Mesothelial cell of epicardium (in vitro differentiated cells): Measurements from ENCODE around the gene TBC1D4. TPM values are rescaled to one million over a fixed set of nuclear protein-coding genes. Genes with fewer than 3 reads are reported as not detected.

Source experiments
- DNase-seq, 2 experiments: peaks; one replicate each; pipeline ENCODE4 v3.0.0; 2021; ENCODE audit warnings: low spot score in 2 of 2; ENCODE audit not compliant: unreplicated experiment in 2 of 2
- H3K27ac Mint-ChIP-seq: 2 replicates; pipeline ENCODE4 v1.8.0; 2021; ENCODE audit warnings: mixed read lengths
- H3K27me3 Mint-ChIP-seq: 2 replicates; pipeline ENCODE4 v1.8.0; 2021; ENCODE audit warnings: low read depth, mixed read lengths
- H3K36me3 Mint-ChIP-seq: 2 replicates; pipeline ENCODE4 v1.8.0; 2021; ENCODE audit warnings: mixed read lengths
- H3K4me1 Mint-ChIP-seq: 2 replicates; pipeline ENCODE4 v1.8.0; 2021; ENCODE audit warnings: mixed read lengths
- H3K4me3 Mint-ChIP-seq: 2 replicates; pipeline ENCODE4 v1.8.0; 2021; ENCODE audit warnings: mild to moderate bottlenecking, moderate library complexity, mixed read lengths
- H3K9me3 Mint-ChIP-seq: 2 replicates; pipeline ENCODE4 v1.8.0; 2021; ENCODE audit warnings: mixed read lengths
- CTCF ChIP-seq: fragments of 200-600 bp; sonication (generic); IDR thresholded peaks from one replicate; pipeline ENCODE4 v1.5.0; 2021; ENCODE audit warnings: antibody characterized with exemption; ENCODE audit not compliant: unreplicated experiment
- total RNA-seq: library from RNA; stranded (reverse); gene quantifications from 3 replicates; pipeline ENCODE4 v1.2.1, GENCODE V29; 2021

TBC1D4 gene
- total RNA-seq, 1 donor from 2014 or later, result 20.5 TPM

DNA sequence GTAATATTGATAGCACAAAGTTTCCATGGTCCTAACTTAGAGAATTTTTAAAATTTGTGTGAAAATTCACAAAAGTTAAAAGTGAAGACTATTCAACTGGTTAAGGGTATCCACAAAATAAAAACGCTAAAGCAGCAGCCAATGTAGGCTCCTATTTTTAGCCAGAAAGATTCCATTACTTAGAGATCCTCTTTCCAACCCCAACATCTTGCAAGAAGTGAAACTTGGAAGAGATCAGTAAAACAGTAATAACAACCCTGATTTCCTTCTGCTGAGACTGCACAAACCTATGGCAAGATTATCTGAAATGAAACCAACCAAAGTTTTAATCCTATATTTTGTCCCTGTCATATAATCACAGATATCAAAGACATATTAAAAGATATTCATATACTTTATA lies 8.5 kb downstream of the TBC1D4 start:
- no peak overlapping the region for H3K4me3 Mint-ChIP-seq
- no peak for TF ChIP-seq CTCF
- no peak for DNase-seq
- H3K27me3 Mint-ChIP-seq, result no peaks in the 10 kb centered on the region
- H3K27ac Mint-ChIP-seq, result no peak overlapping the region
- no peaks in the 10 kb centered on the region for H3K36me3 Mint-ChIP-seq
- H3K9me3 Mint-ChIP-seq, result no peaks in the 10 kb centered on the region
- peaks cover 11% of the 10 kb centered on the region for H3K4me1 Mint-ChIP-seq

DNA sequence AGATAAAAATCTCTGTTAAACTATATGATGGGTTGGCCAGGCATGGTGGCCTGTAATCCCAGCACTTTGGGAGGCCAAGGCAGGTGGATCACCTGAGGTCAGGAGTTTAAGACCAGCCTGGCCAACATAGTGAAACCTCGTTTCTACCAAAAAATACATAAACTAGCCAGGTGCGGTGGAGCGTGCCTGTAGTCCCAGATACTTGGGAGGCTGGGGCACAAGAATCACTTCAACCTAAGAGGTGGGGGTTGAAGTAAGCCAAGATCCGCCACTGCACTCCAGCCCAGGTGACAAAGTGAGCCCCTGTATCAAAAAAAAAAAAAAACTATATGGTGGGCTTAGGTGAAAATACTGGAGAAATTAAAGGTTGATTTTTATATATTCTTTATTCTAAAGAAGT lies 11.3 kb downstream of the TBC1D4 start:
- Mint-ChIP-seq H3K9me3 (peaks cover 3% of the 10 kb centered on the region), H3K36me3 (peaks cover 3% of the 10 kb centered on the region), H3K27me3 (no peaks in the 10 kb centered on the region), H3K4me1 (no peaks in the 10 kb centered on the region), H3K4me3 (no peak overlapping the region), H3K27ac (no peak overlapping the region)
- TF ChIP-seq CTCF, result no peak
- no peak for DNase-seq

DNA sequence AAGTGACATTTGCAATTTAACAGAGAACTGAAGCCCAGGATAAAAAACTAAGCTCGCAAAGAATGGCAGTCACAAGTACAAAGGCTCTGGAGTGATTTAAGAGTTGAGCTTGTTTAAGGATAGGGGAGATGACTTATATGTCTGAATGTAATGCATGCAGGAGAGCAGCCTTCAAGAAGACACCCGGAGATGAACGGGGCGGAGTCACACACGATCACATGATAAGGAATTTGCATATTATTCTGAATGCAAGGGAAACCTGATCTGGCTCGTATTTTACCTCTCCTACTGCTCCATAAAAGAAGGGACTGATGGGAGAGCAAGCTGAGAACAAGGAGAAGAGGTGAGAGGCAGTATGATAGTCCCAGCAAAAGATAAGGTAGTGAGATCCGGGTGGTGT lies 12.9 kb downstream of the TBC1D4 start:
- TF ChIP-seq CTCF, result no peak
- no peak for DNase-seq
- Mint-ChIP-seq H3K4me1 (no peaks in the 10 kb centered on the region), H3K27me3 (no peaks in the 10 kb centered on the region), H3K4me3 (no peak overlapping the region), H3K9me3 (peaks cover 14% of the 10 kb centered on the region), H3K27ac (no peak overlapping the region), H3K36me3 (peaks cover 14% of the 10 kb centered on the region)

DNA sequence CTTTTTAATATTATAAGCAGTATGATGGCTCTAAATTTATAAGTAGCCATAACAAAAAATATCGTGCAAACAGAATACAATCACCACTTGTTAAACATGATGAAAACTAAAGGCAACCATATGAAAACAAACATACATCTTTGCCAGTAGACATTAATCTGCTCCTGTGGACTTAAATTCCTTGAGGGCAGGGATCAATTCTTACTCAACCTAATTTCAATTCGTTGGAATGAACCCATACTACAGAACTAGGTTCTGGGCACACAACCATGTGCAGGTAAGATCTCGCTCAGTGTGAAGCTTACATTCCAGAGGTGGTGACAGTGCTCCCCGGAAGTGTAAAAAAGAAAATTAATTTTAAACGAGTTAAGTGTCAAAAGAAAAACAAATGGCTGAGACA lies 13.4 kb downstream of the TBC1D4 start:
- Mint-ChIP-seq H3K27ac (no peak overlapping the region), H3K9me3 (peaks cover 14% of the 10 kb centered on the region), H3K36me3 (peaks cover 14% of the 10 kb centered on the region), H3K27me3 (no peaks in the 10 kb centered on the region), H3K4me3 (no peak overlapping the region), H3K4me1 (no peaks in the 10 kb centered on the region)
- no peak for TF ChIP-seq CTCF
- no peak for DNase-seq

DNA sequence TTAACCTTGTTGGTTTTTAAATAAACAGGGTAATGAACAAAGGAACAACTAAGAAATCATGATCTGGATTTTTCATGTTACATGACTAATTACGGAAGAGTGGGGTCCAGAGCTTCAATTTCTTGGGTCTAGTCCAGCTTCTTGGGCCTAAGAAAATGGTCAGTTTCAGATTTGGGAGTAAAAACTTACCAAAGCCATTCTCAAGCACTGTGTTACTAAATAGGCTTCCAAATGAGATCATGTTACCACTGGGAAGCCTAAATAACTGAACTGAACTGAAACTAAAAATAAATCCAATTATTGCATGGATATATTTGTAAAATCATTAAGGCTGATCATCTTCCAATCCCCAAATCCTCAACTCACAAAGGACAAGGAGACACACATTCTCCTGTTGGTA lies 13.9 kb downstream of the TBC1D4 start:
- H3K27me3 Mint-ChIP-seq, result no peaks in the 10 kb centered on the region
- H3K4me3 Mint-ChIP-seq, result no peak overlapping the region
- TF ChIP-seq CTCF, result no peak
- peaks cover 14% of the 10 kb centered on the region for H3K36me3 Mint-ChIP-seq
- H3K27ac Mint-ChIP-seq, result no peak overlapping the region
- no peaks in the 10 kb centered on the region for H3K4me1 Mint-ChIP-seq
- H3K9me3 Mint-ChIP-seq, result peaks cover 14% of the 10 kb centered on the region
- no peak for DNase-seq
